K562 (cell line): ENCODE measurements around the gene MMP23B. TPM values are rescaled to one million over a fixed set of nuclear protein-coding genes. Genes with fewer than 3 reads are reported as not detected.

ENCODE experiments used
- ZFX ChIP-seq: sonication (generic); formaldehyde crosslinking; IDR thresholded peaks from 2 replicates; pipeline ENCODE4 v1.8.0; 2022; ENCODE audit warnings: mild to moderate bottlenecking, missing genetic modification reagents, moderate library complexity
- polyA plus RNA-seq, 8 experiments: library from polyadenylated mRNA; depleted of rRNA in 4 of 8; stranded (reverse) in 5 of 8; unstranded in 3 of 8; fragments of >200 nt; fragmentation: Nextera tagmentation in 2 of 8; fragmentation: Illumina TruSeq in 1 of 8; extraction: Ambion mirVana in 2 of 8; extraction: Trizol in 1 of 8; gene quantifications; 2 replicates each; pipeline versions ENCODE4 v1.2.1 to v1.2.3, GENCODE V29; 2011 to 2014; ENCODE audit warnings: inconsistent platforms in 1 of 8, missing spikeins in 1 of 8
- total RNA-seq, 7 experiments: library from RNA; depleted of rRNA in 6 of 7; stranded (reverse); fragments of >200 nt in 6 of 7; fragmentation: Illumina TruSeq in 2 of 7; extraction: Trizol in 2 of 7; gene quantifications; 2 replicates each; pipeline versions ENCODE4 v1.2.1 to v1.2.3, GENCODE V29; 2011 to 2021; ENCODE audit warnings: low replicate concordance in 1 of 7
- TF ChIP-seq, protein P1 (sequence below): sonication (generic); formaldehyde crosslinking; IDR thresholded peaks from 2 replicates; pipeline ENCODE4 v1.8.0; 2022; ENCODE audit warnings: mild to moderate bottlenecking, missing genetic modification reagents
- TF ChIP-seq, protein P2 (sequence below), 2 experiments: fragments of 450-650 bp in 1 of 2; IDR thresholded peaks; 2 replicates each; pipeline ENCODE4 v1.6.1; 2011 to 2017; ENCODE audit warnings: low read depth in 2 of 2, antibody characterized with exemption in 1 of 2, borderline replicate concordance in 1 of 2, low read length in 1 of 2, mild to moderate bottlenecking in 1 of 2, mixed read lengths in 1 of 2; ENCODE audit not compliant: control insufficient read depth in 1 of 2

The MMP23B gene
- total and polyA plus RNA-seq, 9 of the 15 experiments (the other 6 are each of a cell fraction or from before 2014, with no cell fraction given), result 0.28 to 1.2 (median 0.41) TPM; not detected in 5

DNA sequence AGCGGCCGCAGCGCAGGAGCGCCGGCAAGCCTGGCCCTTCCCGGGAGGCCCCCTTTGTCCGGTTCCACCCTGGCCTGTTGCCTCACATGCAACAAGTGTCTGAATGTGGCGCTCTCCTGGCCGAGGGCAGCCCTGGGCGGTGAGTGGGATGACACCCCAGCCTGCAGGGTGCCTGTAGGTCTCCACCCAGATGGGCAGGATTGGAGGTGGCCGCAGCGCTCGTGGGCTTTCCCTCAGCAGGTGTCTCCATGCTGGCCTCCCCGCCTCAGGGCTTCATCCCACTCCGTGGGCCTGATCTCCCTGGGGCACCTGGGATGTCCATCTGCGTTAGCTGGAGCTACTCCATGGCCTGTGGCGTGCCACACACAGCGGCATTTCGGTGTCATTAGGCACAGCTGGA lies 15.1 kb upstream of the MMP23B start (continued):
- TF ChIP-seq, protein P1, sequence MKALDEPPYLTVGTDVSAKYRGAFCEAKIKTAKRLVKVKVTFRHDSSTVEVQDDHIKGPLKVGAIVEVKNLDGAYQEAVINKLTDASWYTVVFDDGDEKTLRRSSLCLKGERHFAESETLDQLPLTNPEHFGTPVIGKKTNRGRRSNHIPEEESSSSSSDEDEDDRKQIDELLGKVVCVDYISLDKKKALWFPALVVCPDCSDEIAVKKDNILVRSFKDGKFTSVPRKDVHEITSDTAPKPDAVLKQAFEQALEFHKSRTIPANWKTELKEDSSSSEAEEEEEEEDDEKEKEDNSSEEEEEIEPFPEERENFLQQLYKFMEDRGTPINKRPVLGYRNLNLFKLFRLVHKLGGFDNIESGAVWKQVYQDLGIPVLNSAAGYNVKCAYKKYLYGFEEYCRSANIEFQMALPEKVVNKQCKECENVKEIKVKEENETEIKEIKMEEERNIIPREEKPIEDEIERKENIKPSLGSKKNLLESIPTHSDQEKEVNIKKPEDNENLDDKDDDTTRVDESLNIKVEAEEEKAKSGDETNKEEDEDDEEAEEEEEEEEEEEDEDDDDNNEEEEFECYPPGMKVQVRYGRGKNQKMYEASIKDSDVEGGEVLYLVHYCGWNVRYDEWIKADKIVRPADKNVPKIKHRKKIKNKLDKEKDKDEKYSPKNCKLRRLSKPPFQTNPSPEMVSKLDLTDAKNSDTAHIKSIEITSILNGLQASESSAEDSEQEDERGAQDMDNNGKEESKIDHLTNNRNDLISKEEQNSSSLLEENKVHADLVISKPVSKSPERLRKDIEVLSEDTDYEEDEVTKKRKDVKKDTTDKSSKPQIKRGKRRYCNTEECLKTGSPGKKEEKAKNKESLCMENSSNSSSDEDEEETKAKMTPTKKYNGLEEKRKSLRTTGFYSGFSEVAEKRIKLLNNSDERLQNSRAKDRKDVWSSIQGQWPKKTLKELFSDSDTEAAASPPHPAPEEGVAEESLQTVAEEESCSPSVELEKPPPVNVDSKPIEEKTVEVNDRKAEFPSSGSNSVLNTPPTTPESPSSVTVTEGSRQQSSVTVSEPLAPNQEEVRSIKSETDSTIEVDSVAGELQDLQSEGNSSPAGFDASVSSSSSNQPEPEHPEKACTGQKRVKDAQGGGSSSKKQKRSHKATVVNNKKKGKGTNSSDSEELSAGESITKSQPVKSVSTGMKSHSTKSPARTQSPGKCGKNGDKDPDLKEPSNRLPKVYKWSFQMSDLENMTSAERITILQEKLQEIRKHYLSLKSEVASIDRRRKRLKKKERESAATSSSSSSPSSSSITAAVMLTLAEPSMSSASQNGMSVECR, result 0 out of 2 replicates have a peak, but pooled peaks have one; percentile 18
- TF ChIP-seq, protein P2, sequence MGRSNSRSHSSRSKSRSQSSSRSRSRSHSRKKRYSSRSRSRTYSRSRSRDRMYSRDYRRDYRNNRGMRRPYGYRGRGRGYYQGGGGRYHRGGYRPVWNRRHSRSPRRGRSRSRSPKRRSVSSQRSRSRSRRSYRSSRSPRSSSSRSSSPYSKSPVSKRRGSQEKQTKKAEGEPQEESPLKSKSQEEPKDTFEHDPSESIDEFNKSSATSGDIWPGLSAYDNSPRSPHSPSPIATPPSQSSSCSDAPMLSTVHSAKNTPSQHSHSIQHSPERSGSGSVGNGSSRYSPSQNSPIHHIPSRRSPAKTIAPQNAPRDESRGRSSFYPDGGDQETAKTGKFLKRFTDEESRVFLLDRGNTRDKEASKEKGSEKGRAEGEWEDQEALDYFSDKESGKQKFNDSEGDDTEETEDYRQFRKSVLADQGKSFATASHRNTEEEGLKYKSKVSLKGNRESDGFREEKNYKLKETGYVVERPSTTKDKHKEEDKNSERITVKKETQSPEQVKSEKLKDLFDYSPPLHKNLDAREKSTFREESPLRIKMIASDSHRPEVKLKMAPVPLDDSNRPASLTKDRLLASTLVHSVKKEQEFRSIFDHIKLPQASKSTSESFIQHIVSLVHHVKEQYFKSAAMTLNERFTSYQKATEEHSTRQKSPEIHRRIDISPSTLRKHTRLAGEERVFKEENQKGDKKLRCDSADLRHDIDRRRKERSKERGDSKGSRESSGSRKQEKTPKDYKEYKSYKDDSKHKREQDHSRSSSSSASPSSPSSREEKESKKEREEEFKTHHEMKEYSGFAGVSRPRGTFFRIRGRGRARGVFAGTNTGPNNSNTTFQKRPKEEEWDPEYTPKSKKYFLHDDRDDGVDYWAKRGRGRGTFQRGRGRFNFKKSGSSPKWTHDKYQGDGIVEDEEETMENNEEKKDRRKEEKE (IDR thresholded peaks at IDR 0.05; ENCODE audit: borderline replicate concordance in 1 of 2, control insufficient read depth in 1 of 2, low read depth in 2 of 2, low read length in 1 of 2), result no peak
- no peak; the same call in 1 of the 2 replicates for TF ChIP-seq ZFX
